GM12878 (cell line): ENCODE results near the gene NAT14. TPM values are rescaled to one million over a fixed set of nuclear protein-coding genes. Genes with fewer than 3 reads are reported as not detected.

Source experiments
- ATAC-seq: fragments of 200-7000 bp; cut with Tn5 transposase; 3 replicates; pipeline ENCODE4 v1.9.1; 2020; ENCODE audit warnings: mild to moderate bottlenecking, moderate library complexity
- BruUV-seq: library from RNA; stranded (reverse); fragments of 400-500 nt; replicated peaks from 2 replicates; lab custom pipeline; 2021; lab: Mats Ljungman, UMichigan
- CTCF ChIA-PET: fragments of 300-600 bp; sonication (Branson Sonifier 250); formaldehyde crosslinking; extraction: SDS; loops from one replicate; lab custom pipeline; 2021; ENCODE audit warnings: inconsistent platforms; lab: Yijun Ruan, JAX
- POLR2A ChIA-PET: fragments of 350-600 bp; formaldehyde crosslinking; extraction: SDS; loops from one replicate; lab custom pipeline; 2021; ENCODE audit warnings: inconsistent platforms; lab: Charles Lee
- RAD21 ChIA-PET: fragments of 300-600 bp; sonication (Branson Sonifier 250); formaldehyde crosslinking; loops from one replicate; lab custom pipeline; 2023; ENCODE audit warnings: antibody characterized with exemption; ENCODE audit not compliant: unreplicated experiment; lab: Charles Lee
- SMC1A ChIA-PET: fragments of 300-600 bp; sonication (Branson Sonifier 250); formaldehyde crosslinking; loops from one replicate; lab custom pipeline; 2023; ENCODE audit not compliant: unreplicated experiment, uncharacterized antibody; lab: Charles Lee
- DNase-seq: peaks from one replicate; pipeline ENCODE4 v3.0.0-alpha.2; 2011; ENCODE audit warnings: low read depth, low spot score
- FAIRE-seq: peaks from 3 replicates; lab custom pipeline; 2011; peaks lifted over from hg19 to GRCh38; lab: Jason Lieb, UNC
- H2AFZ ChIP-seq: 2 replicates; pipeline ENCODE4 v1.6.0; 2011; ENCODE audit warnings: low read depth, low read length, control low read depth; ENCODE audit not compliant: control insufficient read depth
- H3K27ac ChIP-seq: 2 replicates; pipeline ENCODE4 v1.5.1; 2011; ENCODE audit warnings: control low read depth; ENCODE audit not compliant: control insufficient read depth, insufficient read depth
- H3K27me3 ChIP-seq, 2 experiments: replicated peaks in 1 of 2; 2 replicates each; pipeline versions ENCODE4 v1.6.0 to v1.6.1; 2011; ENCODE audit warnings: low read length in 1 of 2; ENCODE audit not compliant: control insufficient read depth in 2 of 2, insufficient read depth in 2 of 2
- H3K36me3 ChIP-seq, 2 experiments: 2 replicates each; pipeline ENCODE4 v1.5.1; 2011; ENCODE audit warnings: low read length in 1 of 2; ENCODE audit not compliant: control insufficient read depth in 2 of 2, insufficient read depth in 2 of 2
- H3K4me1 ChIP-seq: 2 replicates; pipeline ENCODE4 v1.6.1; 2011; ENCODE audit warnings: mild to moderate bottlenecking, low read length, moderate library complexity, mixed read lengths; ENCODE audit not compliant: control insufficient read depth, insufficient read depth
- H3K4me2 ChIP-seq: 2 replicates; pipeline ENCODE4 v1.6.0; 2011; ENCODE audit warnings: control low read depth; ENCODE audit not compliant: control insufficient read depth, insufficient read depth
- H3K4me3 ChIP-seq: fragments of 200-600 bp; sonication (generic); 2 replicates; pipeline ENCODE4 v1.5.1; 2016
- H3K79me2 ChIP-seq: 2 replicates; pipeline ENCODE4 v1.6.0; 2011; ENCODE audit warnings: low read length; ENCODE audit not compliant: control insufficient read depth, insufficient read depth
- H3K9ac ChIP-seq: 2 replicates; pipeline ENCODE4 v1.8.0; 2011; ENCODE audit warnings: low read length, control low read depth, mixed read lengths; ENCODE audit not compliant: control insufficient read depth, insufficient read depth
- H3K9me3 ChIP-seq: replicated peaks from 3 replicates; pipeline ENCODE4 v1.5.1; 2011; ENCODE audit warnings: mild to moderate bottlenecking, low read length; ENCODE audit not compliant: control insufficient read depth, insufficient read depth
- H4K20me1 ChIP-seq: 2 replicates; pipeline ENCODE4 v1.6.0; 2011; ENCODE audit not compliant: control insufficient read depth, insufficient read depth
- GATAD2B ChIP-seq: fragments of 450-650 bp; conservative IDR thresholded peaks from 2 replicates; pipeline ENCODE4 v1.6.1; 2017; ENCODE audit warnings: low read depth, mild to moderate bottlenecking, moderate library complexity
- RBBP5 ChIP-seq: fragments of 200-600 bp; sonication (generic); conservative IDR thresholded peaks from 2 replicates; pipeline ENCODE4 v1.6.1; 2016
- STAT3 ChIP-seq: IDR thresholded peaks from 2 replicates; pipeline ENCODE4 v1.6.1; 2011; ENCODE audit warnings: low read depth, low read length, improper control_type of control experiment
- TCF3 ChIP-seq: IDR thresholded peaks from 2 replicates; pipeline ENCODE4 v1.6.1; 2012; ENCODE audit warnings: low read depth, mild to moderate bottlenecking, low read length, borderline replicate concordance; ENCODE audit not compliant: insufficient read depth
- ZZZ3 ChIP-seq: IDR thresholded peaks from 2 replicates; pipeline ENCODE4 v1.6.1; 2011; ENCODE audit warnings: low read depth; ENCODE audit not compliant: control insufficient read depth, insufficient read length
- WGBS: methylation state at CpG from one replicate; pipeline ENCODE4 v1.1.6; 2016; ENCODE audit warnings: low lambda C conversion rate; ENCODE audit not compliant: insufficient replicate concordance, insufficient coverage; ENCODE audit errors: missing lambda C conversion rate; 5-methylcytosine and 5-hydroxymethylcytosine counted together
- in situ Hi-C: fragments of 300-500 bp; cut with MboI; formaldehyde crosslinking; loops from 9 replicates; pipeline ENCODE4 v1.14.3; 2018; ENCODE audit warnings: mixed read lengths
- intact Hi-C: fragments of 100-400 bp; cut with micrococcal nuclease; formaldehyde crosslinking; loops from one replicate; pipeline ENCODE4 v1.14.2; 2022; ENCODE audit not compliant: unreplicated experiment
- polyA plus RNA-seq, 11 experiments: library from polyadenylated mRNA; depleted of rRNA in 4 of 11; unstranded in 6 of 11; stranded (reverse) in 5 of 11; fragments of >200 nt; fragmentation: Nextera tagmentation in 4 of 11; fragmentation: Illumina TruSeq in 1 of 11; extraction: Ambion mirVana in 4 of 11; extraction: Trizol in 1 of 11; gene quantifications; 1 replicate in 1 of 11; 2 replicates in 10 of 11; pipeline versions ENCODE4 v1.2.1 to v1.2.3, GENCODE V29; 2011 to 2016; ENCODE audit warnings: inconsistent platforms in 2 of 11, missing spikeins in 2 of 11, low read depth in 1 of 11
- total RNA-seq, 4 experiments: library from RNA; depleted of rRNA in 3 of 4; stranded (reverse); fragments of >200 nt in 3 of 4; fragmentation: Illumina TruSeq in 1 of 4; extraction: Trizol in 1 of 4; gene quantifications; 2 replicates each; pipeline versions ENCODE4 v1.2.1 to v1.2.3, GENCODE V29; 2013 to 2021
- TF ChIP-seq, protein P1 (sequence below): fragments of 450-650 bp; formaldehyde crosslinking; IDR thresholded peaks from 2 replicates; pipeline ENCODE4 v1.4.0; 2022; ENCODE audit warnings: mild to moderate bottlenecking, moderate library complexity
- TF ChIP-seq, protein P2 (sequence below): fragments of 450-650 bp; IDR thresholded peaks from 2 replicates; pipeline ENCODE4 v1.6.1; 2018; ENCODE audit warnings: mild to moderate bottlenecking, low read depth, moderate library complexity; ENCODE audit not compliant: partially characterized antibody
- TF ChIP-seq, protein P3 (sequence below): IDR thresholded peaks from 2 replicates; pipeline ENCODE4 v1.6.1; 2012; ENCODE audit warnings: low read depth, low read length, improper control_type of control experiment

NAT14 gene
- total and polyA plus RNA-seq, 10 of the 15 experiments (the other 5 are each of a cell fraction or from before 2014, with no cell fraction given) = 0.87 to 23.6 (median 9.7) TPM

DNA sequence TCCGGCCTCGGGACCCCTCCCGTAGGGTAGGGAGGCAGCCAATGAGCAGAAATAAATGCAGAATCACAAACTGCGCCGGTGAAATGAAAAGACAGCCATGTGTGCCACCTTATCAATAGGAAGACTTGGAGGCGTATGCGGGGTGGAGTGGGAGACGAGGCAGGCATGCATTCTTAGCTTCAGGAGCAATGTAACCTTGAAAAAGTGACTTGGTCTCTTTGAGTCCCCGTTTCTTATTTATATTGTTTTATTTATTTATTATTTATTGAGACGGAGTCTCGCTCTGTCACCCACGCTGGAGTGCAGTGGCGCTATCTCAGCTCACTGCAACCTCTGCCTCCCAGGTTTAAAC, 19.2 kb downstream of the NAT14 start:
- no TSS peak for BruUV-seq
- in situ Hi-C loops (no loop called here), intact Hi-C loops (loop anchor here (1.0 kb wide), 1 partner anchor 36 kb away; no protein-coding TSS in a partner anchor)
- H3K79me2 ChIP-seq = no peaks in the 10 kb centered on the region
- DNase-seq = no peak
- H3K9me3 ChIP-seq = no peaks in the 10 kb centered on the region
- no peak for FAIRE-seq
- H3K4me2 ChIP-seq = peak overlapping the region; percentile 58
- RAD21 ChIA-PET = interaction anchor here (0.7 to 1.7 kb wide), 24 partner anchors 19 to 386 kb away, joined by 3 to 34 read pairs (median 6); partner anchors contain the start of genes CCDC106, HSPBP1, ISOC2 and KMT5C
- TF ChIP-seq ZZZ3 (no peak), RBBP5 (no peak), STAT3 (no peak), GATAD2B (no peak), TCF3 (no peak)
- TF ChIP-seq, protein P1, sequence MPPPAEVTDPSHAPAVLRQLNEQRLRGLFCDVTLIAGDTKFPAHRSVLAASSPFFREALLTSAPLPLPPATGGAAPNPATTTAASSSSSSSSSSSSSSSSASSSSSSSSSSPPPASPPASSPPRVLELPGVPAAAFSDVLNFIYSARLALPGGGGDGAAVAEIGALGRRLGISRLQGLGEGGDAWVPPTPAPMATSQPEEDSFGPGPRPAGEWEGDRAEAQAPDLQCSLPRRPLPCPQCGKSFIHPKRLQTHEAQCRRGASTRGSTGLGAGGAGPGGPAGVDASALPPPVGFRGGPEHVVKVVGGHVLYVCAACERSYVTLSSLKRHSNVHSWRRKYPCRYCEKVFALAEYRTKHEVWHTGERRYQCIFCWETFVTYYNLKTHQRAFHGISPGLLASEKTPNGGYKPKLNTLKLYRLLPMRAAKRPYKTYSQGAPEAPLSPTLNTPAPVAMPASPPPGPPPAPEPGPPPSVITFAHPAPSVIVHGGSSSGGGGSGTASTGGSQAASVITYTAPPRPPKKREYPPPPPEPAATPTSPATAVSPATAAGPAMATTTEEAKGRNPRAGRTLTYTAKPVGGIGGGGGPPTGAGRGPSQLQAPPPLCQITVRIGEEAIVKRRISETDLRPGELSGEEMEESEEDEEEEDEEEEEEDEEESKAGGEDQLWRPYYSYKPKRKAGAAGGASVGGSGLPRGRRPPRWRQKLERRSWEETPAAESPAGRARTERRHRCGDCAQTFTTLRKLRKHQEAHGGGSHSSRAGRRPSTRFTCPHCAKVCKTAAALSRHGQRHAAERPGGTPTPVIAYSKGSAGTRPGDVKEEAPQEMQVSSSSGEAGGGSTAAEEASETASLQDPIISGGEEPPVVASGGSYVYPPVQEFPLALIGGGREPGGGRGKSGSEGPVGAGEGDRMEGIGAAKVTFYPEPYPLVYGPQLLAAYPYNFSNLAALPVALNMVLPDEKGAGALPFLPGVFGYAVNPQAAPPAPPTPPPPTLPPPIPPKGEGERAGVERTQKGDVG (CRISPR knock-in tag) = no peak
- TF ChIP-seq, protein P2, sequence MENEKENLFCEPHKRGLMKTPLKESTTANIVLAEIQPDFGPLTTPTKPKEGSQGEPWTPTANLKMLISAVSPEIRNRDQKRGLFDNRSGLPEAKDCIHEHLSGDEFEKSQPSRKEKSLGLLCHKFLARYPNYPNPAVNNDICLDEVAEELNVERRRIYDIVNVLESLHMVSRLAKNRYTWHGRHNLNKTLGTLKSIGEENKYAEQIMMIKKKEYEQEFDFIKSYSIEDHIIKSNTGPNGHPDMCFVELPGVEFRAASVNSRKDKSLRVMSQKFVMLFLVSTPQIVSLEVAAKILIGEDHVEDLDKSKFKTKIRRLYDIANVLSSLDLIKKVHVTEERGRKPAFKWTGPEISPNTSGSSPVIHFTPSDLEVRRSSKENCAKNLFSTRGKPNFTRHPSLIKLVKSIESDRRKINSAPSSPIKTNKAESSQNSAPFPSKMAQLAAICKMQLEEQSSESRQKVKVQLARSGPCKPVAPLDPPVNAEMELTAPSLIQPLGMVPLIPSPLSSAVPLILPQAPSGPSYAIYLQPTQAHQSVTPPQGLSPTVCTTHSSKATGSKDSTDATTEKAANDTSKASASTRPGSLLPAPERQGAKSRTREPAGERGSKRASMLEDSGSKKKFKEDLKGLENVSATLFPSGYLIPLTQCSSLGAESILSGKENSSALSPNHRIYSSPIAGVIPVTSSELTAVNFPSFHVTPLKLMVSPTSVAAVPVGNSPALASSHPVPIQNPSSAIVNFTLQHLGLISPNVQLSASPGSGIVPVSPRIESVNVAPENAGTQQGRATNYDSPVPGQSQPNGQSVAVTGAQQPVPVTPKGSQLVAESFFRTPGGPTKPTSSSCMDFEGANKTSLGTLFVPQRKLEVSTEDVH = no peak
- TF ChIP-seq, protein P3, sequence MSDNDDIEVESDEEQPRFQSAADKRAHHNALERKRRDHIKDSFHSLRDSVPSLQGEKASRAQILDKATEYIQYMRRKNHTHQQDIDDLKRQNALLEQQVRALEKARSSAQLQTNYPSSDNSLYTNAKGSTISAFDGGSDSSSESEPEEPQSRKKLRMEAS = no peak
- no peaks in the 10 kb centered on the region for H3K27me3 ChIP-seq
- SMC1A ChIA-PET = interaction anchor here (0.7 to 2.4 kb wide), 13 partner anchors 9 to 212 kb away, joined by 3 to 19 read pairs (median 5); partner anchors contain the start of genes ISOC2, NAT14, ZNF628 and ZNF865
- no peaks in the 10 kb centered on the region for H4K20me1 ChIP-seq
- H3K4me1 ChIP-seq = peaks cover 5% of the 10 kb centered on the region
- no peak overlapping the region for H3K4me3 ChIP-seq
- no peak for ATAC-seq
- H3K36me3 ChIP-seq = no peaks in the 10 kb centered on the region
- no peak overlapping the region; the same call in 1 of the 2 replicates for H3K9ac ChIP-seq
- WGBS = 38% methylated on average over 13 of the region's 13 CpGs
- H2AFZ ChIP-seq = peak overlapping the region; percentile 97; the same call in 1 of the 2 replicates
- CTCF ChIA-PET = interaction anchor here (0.7 to 3.7 kb wide), 41 partner anchors 10 to 439 kb away, joined by 3 to 88 read pairs (median 9); partner anchors contain the start of genes FIZ1, ISOC2, KMT5C and NAT14
- peak overlapping the region; percentile 80; the same call in 1 of the 2 replicates for H3K27ac ChIP-seq
- POLR2A ChIA-PET = interaction anchor here (0.6 to 1.0 kb wide), 5 partner anchors 28 to 1409 kb away, joined by 3 to 6 read pairs (median 4); partner anchors contain the start of genes ISOC2 and ZNF628
